SK-N-SH treated with all-trans-retinoic acid at 6 μM for 48 hours (cell line): ENCODE results near the gene INSYN1.
"Not testable (repeated sequence)": the region's sequence is repeated elsewhere in the genome, so short reads cannot be mapped to it uniquely, and the experiment has no call there.

Source experiments
- ARNTL ChIP-seq: fragments of 450-650 bp; formaldehyde crosslinking; IDR thresholded peaks from 2 replicates; pipeline ENCODE4 v1.5.0; 2020; ENCODE audit warnings: low read depth, mild to moderate bottlenecking, moderate library complexity, borderline replicate concordance
- ESRRG ChIP-seq: fragments of 250-450 bp; sonication (Bioruptor Pico); IDR thresholded peaks from 2 replicates; pipeline ENCODE4 v1.6.1; 2021; ENCODE audit warnings: mild to moderate bottlenecking
- ISL1 ChIP-seq: fragments of 250-450 bp; sonication (Bioruptor Pico); IDR thresholded peaks from 2 replicates; pipeline ENCODE4 v2.1.2; 2022; ENCODE audit warnings: mild to moderate bottlenecking, moderate library complexity
- POU6F1 ChIP-seq: fragments of 250-450 bp; sonication (Bioruptor Pico); IDR thresholded peaks from 2 replicates; pipeline ENCODE4 v1.8.0; 2021; ENCODE audit warnings: low read depth, mild to moderate bottlenecking, moderate library complexity, borderline replicate concordance
- PPARA ChIP-seq: fragments of 250-450 bp; sonication (Bioruptor Pico); IDR thresholded peaks from 2 replicates; pipeline ENCODE4 v1.5.0; 2020; ENCODE audit warnings: mild to moderate bottlenecking, borderline replicate concordance
- RARB ChIP-seq: fragments of 250-450 bp; sonication (Bioruptor Pico); IDR thresholded peaks from 2 replicates; pipeline ENCODE4 v1.8.0; 2021; ENCODE audit warnings: mild to moderate bottlenecking, moderate library complexity
- TOX ChIP-seq: fragments of 250-450 bp; sonication (Bioruptor Pico); IDR thresholded peaks from 2 replicates; pipeline ENCODE4 v1.8.0; 2021; ENCODE audit warnings: mild to moderate bottlenecking, moderate library complexity, borderline replicate concordance
- TF ChIP-seq, protein P1 (sequence below): fragments of 250-450 bp; sonication (Bioruptor Pico); IDR thresholded peaks from 2 replicates; pipeline ENCODE4 v1.8.0; 2020; ENCODE audit warnings: mild to moderate bottlenecking, moderate library complexity, borderline replicate concordance
- TF ChIP-seq, protein P2 (sequence below): fragments of 250-450 bp; sonication (Bioruptor Pico); IDR thresholded peaks from 2 replicates; pipeline ENCODE4 v1.5.1; 2020; ENCODE audit warnings: low read depth, mild to moderate bottlenecking, moderate library complexity

GRCh38 chr15:73704142-73704868 lies 48.8 kb downstream of the INSYN1 start:
- TF ChIP-seq POU6F1, ISL1, TOX, ARNTL, RARB, PPARA, ESRRG (CRISPR knock-in tag): not testable (repeated sequence)
- TF ChIP-seq, protein P1, sequence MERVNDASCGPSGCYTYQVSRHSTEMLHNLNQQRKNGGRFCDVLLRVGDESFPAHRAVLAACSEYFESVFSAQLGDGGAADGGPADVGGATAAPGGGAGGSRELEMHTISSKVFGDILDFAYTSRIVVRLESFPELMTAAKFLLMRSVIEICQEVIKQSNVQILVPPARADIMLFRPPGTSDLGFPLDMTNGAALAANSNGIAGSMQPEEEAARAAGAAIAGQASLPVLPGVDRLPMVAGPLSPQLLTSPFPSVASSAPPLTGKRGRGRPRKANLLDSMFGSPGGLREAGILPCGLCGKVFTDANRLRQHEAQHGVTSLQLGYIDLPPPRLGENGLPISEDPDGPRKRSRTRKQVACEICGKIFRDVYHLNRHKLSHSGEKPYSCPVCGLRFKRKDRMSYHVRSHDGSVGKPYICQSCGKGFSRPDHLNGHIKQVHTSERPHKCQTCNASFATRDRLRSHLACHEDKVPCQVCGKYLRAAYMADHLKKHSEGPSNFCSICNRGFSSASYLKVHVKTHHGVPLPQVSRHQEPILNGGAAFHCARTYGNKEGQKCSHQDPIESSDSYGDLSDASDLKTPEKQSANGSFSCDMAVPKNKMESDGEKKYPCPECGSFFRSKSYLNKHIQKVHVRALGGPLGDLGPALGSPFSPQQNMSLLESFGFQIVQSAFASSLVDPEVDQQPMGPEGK (CRISPR knock-in tag) = not testable (repeated sequence)
- TF ChIP-seq, protein P2, sequence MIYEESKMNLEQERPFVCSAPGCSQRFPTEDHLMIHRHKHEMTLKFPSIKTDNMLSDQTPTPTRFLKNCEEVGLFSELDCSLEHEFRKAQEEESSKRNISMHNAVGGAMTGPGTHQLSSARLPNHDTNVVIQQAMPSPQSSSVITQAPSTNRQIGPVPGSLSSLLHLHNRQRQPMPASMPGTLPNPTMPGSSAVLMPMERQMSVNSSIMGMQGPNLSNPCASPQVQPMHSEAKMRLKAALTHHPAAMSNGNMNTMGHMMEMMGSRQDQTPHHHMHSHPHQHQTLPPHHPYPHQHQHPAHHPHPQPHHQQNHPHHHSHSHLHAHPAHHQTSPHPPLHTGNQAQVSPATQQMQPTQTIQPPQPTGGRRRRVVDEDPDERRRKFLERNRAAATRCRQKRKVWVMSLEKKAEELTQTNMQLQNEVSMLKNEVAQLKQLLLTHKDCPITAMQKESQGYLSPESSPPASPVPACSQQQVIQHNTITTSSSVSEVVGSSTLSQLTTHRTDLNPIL = not testable (repeated sequence)
